ENCODE measurements around the gene CROCC2.

The CROCC2 gene

DNA sequence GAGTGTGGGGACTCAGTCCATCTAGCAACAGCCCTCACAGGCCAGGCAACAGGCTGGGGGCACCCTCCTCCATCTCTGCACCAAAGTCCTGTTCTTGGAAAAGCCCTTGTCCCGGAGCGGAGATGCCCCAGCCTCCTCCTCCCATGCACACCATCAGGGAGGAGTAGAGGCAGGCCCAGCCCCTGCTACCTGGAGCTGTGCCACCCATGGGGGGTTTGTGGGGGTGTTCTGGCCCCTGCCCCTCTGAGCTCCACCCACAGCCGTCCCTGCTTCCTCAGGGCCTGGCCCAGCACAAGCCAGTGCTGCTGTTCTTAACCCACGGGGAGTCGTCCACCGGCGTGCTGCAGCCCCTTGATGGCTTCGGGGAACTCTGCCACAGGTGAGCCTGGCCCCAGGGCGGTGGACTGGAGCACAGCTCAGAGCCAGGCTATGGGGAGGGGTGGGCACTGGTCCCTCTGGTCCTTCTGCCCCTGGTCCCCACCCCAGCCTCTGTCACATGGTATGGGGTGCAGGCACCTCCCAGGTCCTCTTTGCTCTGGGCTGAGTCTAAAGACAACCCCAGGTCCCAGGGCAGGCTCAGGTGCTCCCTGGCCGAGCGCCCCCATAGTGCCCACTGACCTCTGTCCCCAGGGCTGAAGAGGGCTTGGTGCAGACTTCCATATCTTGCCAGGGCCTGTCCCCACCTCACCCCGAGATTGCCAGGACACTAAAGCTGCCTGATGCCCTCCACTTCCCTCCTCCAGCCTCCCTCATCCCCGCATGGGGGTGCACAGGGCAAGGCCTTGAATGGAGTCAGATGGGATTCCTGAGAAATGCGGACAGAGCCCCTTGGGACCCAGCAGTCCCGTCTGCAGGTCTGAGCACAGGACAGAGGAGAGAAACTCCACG, 34.8 kb upstream of the CROCC2 start:
- H3K4me3 ChIP-seq (ENCODE audit: low read depth, low read length): no peak overlapping the region
- H3K36me3 ChIP-seq: no peaks in the 10 kb centered on the region
- H3K27ac ChIP-seq: no peak overlapping the region
- no peaks in the 10 kb centered on the region for H3K27me3 ChIP-seq (ENCODE audit: insufficient read depth, low read depth, severe bottlenecking)
- DNase-seq: no peak
- TF ChIP-seq CTCF (IDR thresholded peaks at IDR 0.05; ENCODE audit: low read depth, low read length): no peak
- H3K9me3 ChIP-seq (ENCODE audit: severe bottlenecking): no peaks in the 10 kb centered on the region

DNA sequence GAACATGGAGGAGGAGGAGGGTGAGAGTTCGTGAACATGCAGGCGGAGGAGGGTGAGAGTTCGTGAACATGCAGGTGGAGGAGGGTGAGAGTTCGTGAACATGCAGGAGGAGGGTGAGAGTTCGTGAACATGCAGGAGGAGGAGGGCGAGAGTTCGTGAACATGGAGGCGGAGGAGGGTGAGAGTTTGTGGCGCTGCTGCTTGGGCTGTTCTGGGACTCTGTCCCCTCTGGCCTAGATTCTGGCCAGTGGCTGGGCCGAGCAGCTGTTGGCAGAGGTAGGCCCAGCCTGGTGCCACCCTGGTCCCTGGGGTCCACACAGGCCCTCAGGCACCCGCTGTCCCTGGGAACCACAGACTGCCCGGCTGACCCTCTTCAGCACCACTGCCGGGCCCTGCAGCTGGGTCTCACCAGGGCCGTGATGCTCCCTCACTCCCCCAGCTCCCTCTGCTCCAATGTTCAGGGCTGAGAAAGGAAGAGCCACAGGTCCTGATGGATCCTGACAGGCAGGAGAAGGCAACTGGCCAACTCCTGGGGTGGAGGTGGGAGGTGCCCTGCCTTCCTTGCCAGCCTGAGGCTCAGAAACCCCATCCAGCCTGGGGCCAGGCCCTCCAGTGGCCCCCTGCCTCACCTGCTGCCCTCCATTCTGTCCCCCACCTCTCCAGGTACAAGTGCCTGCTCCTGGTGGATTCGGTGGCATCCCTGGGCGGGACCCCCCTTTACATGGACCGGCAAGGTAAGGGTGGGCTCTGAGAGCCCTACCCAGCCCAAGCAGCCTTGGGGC, 33.6 kb upstream of the CROCC2 start:
- Histone ChIP-seq H3K9me3 (ENCODE audit: severe bottlenecking) (no peaks in the 10 kb centered on the region), H3K27ac (no peak overlapping the region), H3K36me3 (no peaks in the 10 kb centered on the region), H3K27me3 (ENCODE audit: insufficient read depth, low read depth, severe bottlenecking) (no peaks in the 10 kb centered on the region), H3K4me3 (ENCODE audit: low read depth, low read length) (no peak overlapping the region)
- no peak for DNase-seq
- TF ChIP-seq CTCF (IDR thresholded peaks at IDR 0.05; ENCODE audit: low read depth, low read length): no peak

DNA sequence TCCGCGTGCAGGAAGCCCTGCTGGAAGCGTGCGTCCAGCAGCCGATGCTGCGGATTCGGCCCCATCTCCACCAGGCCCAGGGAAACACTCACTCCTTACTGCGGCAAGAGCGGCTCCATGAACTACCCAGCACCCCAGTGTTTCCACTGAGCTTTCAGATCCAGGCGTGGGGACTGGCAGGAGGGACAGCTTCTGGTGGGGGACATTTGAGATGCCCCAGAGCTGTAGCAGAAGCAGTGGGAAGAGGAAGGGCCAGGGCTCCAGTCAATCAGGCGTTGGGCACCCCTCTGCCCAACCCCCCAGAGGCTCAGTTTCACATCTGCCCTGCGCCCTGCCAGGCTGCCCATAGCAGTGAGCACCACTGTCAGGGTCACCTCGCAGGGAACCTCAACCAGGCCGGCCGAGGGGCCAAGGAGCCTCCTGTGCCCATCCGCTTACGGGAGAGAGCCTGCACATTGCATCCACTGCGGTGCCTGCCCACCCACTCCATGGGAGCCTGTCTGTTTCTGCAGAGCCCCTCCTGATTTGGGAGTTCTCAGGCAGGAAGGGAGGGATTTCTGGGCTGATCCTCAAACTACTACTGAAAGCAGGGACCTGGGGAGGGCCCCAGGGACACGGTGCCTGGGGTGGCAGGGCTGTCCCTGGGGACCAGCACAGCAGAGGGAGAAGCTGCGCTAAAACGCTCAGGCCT, 32.9 kb upstream of the CROCC2 start:
- Histone ChIP-seq H3K36me3 (no peaks in the 10 kb centered on the region), H3K27me3 (ENCODE audit: insufficient read depth, low read depth, severe bottlenecking) (no peaks in the 10 kb centered on the region), H3K9me3 (ENCODE audit: severe bottlenecking) (no peaks in the 10 kb centered on the region), H3K27ac (no peak overlapping the region), H3K4me3 (ENCODE audit: low read depth, low read length) (no peak overlapping the region)
- TF ChIP-seq CTCF (IDR thresholded peaks at IDR 0.05; ENCODE audit: low read depth, low read length): no peak
- DNase-seq: no peak

- H3K9me3 ChIP-seq (ENCODE audit: severe bottlenecking): no peaks in the 10 kb centered on the region
- no peak for TF ChIP-seq CTCF (IDR thresholded peaks at IDR 0.05; ENCODE audit: low read depth, low read length)
- H3K36me3 ChIP-seq: no peaks in the 10 kb centered on the region
- DNase-seq: no peak
- no peaks in the 10 kb centered on the region for H3K27me3 ChIP-seq (ENCODE audit: insufficient read depth, low read depth, severe bottlenecking)
- no peak overlapping the region for H3K27ac ChIP-seq
- no peak overlapping the region for H3K4me3 ChIP-seq (ENCODE audit: low read depth, low read length)
Measured at GRCh38 chr2:240873805-240874714, 32.1 kb upstream of the CROCC2 start.

DNA sequence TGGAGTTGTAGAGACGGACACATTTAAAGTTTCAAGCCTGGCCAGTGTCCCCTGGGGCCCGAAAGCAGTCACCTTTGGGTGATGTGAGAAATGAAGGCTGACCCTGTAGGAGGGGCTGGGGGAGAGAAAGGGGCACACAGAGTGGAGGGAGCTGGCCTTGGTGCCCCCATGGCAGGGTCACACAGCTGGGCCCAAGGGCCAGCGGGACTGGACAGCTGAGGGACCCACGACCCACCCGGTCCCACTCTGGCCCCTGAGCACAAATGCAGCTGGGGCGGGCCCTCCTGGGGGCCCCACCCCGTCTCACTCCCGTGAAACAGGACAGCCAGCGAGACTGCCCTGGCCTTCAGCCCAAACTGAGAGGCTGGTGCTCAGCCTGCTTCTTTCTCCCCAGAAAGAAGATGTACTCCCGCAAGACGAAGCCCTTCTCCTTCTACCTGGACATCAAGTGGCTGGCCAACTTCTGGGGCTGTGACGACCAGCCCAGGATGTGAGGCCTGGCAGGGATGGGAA, 31.4 kb upstream of the CROCC2 start:
- Histone ChIP-seq H3K4me3 (ENCODE audit: low read depth, low read length) (no peak overlapping the region), H3K9me3 (ENCODE audit: severe bottlenecking) (no peaks in the 10 kb centered on the region), H3K36me3 (no peaks in the 10 kb centered on the region), H3K27ac (no peak overlapping the region), H3K27me3 (ENCODE audit: insufficient read depth, low read depth, severe bottlenecking) (no peaks in the 10 kb centered on the region)
- DNase-seq: no peak
- TF ChIP-seq CTCF (IDR thresholded peaks at IDR 0.05; ENCODE audit: low read depth, low read length): no peak

Data from WERI-Rb-1 (cell line).